NCI-H2107 (cell line): ENCODE data around the gene MST1.

Experiments used
- DNase-seq: peaks from one replicate; lab custom pipeline; 2025; lab: John Stamatoyannopoulos, UW

Gene MST1

DNA sequence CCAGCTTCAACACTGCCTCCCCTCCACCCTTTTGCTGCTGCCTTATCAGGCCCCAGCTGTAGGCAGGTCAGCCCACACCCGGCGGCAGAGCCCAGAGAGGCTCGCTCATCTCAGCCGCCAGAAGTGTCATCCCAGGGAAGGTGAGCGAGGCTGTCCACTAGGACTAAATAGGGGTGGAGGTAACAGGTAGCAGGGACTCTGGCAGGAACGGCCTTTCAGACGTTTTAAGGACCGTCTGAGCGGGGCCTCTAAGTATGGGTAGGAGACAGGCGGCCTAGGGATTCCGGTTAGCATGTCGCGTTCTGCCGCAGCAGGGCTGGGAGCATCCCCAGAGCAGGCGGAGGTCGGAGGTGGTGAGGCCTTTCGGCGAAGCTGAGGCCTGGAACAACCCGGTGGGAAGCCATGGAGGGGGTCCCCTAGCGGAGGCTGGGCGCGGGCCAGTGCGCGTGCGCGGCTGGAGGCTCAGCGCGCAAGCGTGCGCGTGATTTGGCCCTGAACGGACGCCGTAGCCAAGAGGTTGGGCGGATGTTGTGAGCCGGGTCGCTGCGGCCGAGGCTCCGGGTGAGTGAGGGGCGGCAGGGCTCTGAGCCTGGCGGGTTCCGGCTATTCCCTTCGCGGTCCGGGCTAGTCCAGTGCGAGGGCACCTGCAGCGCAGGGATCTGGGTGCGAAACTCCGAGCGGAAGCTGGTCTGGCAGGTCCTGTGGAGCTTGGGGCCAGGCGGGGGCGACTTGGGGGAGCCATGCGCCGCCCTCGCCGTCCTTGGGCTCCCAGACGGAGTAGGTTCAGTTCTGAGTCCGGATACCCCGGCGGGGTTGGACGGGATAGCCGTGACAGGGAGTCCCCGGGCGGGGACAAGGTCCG is at the start of gene MST1, which contains the start of gene RNF123:
Gene MST1 (minus strand): TSS at position 429 of the 862 bp plus-strand sequence. CDS start 783 bp downstream, outside the sequence.
Gene RNF123 (plus strand): TSS at position 512 of the 862 bp plus-strand sequence. CDS start 1,609 bp downstream, outside the sequence.
- DNase-seq: no peak

DNA sequence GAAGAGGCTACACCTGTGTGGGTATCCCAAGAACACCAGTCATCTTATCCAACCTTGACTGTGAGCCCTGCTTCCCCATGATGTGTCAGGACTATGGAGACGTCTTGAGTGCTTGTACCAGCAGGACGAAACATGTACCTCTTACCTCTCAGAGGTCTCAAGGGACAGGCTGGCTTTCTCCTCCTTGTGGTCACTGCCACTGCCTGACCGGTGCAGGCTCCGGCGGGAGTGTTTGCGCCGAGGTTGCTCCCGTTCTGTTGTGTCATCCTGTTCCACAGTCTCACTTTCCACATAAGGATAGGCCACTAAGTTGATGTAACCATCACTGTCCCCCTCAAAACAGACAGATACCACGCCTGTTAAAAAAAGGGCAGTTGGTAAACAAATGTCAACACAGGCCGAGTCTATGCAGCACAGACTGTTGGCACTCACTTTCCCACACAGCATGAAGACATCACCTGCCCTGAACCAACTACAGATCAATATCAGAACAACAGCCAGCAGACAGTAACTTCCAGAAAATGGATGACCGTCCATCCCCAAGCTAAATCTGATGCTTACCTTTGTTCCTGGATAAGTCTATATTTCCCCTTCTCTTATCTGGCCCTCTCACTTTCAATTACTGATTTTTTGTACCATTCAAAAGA is 48.9 kb upstream of the MST1 start:
- no peak for DNase-seq

DNA sequence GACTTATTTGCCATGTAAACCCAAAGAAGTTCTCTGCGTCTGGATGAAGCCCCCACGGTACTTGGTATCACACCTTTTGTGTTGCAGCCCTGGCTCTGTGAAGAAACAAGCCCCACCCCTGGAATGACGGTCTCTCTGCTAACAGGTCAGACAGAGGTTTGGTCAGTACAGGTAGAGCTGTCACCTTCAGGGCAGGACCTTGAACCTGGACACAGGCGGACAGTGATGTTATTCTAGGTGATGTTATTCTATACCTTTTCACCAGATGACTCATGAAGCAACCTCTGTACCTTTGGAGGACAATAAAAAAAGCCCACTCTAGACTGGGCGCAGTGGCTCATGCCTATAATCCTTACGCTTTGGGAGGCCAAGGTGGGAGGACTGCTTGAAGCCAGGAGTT is 45.5 kb upstream of the MST1 start:
- no peak for DNase-seq

DNA sequence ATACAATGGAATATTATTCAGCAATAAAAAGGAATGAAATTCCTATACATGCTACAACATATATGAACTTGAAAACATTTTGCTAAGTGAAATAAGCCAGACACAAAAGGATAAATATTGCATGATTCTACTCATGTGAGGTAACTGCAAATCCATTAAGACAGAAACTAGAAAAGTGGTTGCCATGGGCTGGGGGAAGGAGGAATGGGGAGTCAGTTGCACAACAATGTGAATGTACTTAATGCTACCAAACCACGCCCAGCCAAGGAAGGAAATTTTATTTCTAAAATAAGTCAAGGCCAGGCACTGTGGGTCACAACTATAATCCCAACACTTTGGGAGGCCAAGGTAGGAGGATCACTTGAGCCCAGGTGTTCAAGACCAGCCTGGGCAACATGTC is 44.3 kb upstream of the MST1 start:
- DNase-seq: no peak

DNA sequence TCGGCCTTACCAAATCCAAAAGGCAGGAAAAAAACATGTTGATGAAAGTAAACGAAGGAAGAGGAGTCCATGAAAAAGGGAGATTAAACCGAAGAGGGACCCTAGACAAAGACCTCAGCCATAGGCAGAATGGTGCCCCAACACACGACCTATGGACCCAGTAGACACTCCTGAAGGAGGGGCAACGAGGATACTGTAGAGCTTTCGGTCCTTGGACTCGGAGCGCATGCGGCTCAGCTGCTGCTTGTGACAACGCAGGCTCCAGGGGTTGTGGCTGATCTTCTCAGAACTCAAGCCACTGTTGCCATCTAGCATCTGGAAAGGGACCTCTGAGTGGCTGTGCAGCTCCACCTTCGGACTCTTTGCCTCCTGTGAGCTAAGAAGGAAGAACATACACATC is 43.3 kb upstream of the MST1 start:
- DNase-seq: no peak

DNA sequence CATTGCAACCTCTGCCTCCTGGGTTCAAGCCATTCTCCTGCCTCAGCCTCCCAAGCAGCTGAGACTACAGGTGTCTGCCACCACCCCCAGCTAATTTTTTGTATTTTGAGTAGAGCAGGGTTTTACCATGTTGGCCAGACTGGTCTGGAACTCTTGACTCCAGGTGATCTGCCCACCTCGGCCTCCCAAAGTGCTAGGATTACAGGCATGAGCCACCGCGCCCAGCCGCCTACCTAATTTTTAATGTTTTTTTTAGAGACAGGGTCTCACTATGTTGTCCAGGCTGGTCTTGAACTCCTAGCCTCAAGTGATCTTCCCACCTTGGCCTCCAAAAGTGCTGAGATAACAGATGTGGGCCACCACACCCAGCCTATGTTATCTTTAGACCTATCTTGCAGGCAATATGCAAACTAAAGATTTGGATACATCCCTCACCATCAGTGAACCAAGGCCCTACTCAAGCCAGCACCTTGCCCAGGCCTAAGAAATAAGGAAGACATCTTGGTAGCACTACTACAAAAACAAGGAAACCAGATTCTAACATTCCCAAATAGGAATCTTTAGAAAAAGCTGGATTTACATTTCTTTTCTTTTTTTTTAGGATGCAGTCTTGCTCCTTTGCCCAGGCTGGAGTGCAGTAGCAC is 40.8 kb upstream of the MST1 start:
- no peak for DNase-seq

DNA sequence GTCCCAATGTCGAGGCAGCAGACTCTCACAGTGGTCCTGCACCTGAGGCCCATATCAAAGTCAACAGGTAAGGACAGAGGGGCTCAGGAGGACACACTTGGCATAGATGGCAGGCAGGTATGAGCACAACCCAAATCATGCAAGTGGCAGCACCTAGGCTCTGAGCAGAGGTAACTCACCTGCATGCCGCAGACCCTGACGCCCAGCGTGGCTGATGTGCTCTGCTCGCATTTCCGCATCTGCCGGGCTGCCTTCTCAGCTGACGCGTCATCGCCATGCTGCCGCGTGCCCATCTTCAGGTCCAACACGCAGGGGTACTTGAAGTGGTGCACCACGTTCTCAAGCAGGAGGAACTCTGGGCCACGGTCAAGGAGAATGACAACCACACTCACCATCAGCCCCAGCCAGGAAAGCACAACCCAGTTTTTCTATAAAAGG is 38.7 kb upstream of the MST1 start:
- no peak for DNase-seq

DNA sequence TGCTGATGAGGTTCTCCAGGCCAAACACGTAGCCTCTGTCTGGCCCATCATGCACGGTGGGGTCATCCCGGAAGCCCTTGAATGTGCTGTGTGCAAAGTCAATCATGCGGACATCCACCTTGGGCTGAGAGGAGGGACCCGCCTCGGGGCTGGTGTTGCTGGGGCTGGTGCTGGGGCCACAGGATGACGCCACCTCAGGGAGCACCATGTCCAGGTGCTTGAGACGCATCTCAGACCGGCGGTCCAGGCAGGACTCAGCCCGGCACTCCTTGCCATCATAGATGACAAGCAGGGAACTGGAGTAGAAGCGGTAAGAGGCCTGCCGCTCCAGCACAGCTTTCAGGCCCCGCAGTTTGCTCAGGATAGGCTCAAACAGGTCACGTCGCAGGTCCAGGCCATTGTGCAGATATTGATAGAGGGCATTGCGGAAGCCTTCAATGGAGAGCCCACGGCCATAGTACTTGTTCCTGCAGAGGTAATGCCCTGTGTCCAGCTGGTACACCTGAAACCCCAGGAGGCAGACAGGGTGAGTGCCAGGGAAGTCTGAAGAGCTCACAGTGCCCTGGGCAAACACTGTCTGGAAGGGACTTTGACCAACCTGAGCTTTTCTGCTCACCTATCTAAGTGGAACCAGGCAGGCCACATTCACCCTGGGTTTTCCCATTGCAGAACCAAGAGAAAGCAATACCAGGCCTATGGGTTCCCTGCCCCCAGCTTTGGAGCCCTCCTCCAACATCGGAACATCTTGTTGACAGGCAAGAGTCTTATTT is 38.1 kb upstream of the MST1 start:
- DNase-seq: no peak

DNA sequence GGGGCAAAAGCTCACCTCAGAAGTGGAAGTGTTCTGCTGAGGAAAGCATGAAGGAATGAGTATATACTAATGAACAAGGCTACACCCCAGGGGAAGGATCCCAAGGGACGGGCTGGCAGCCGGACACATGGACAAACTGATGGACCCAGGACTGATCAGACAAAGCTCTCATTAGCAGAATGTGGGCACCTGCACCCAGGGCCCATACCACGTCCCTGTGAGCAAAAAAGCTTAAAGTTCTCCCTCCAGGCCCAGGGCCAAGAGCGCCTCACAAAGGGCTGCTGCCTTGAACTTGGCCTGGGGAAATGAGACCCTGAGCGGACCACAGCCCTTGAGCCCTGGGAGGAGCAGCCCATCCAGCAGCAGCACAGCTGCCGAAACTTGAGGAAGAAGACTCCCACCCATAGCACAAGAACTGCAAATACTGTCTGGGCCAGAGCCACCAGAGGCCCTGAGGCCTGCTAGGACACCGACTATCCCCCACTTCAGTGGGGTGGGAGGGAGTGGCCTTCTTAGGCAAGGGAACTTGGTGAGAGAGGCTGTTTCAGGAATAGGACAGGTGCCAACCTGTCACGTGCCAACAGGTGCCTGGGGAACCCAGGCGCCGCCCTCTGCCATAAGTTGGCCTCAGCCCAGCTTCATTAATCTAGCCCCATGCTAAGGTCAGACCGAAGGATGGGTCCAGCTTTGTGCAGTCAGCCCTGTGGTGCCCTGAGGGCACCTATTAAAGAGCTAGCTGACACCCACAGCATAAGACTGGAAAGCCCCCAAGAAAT is 36.8 kb upstream of the MST1 start:
- DNase-seq: no peak

DNA sequence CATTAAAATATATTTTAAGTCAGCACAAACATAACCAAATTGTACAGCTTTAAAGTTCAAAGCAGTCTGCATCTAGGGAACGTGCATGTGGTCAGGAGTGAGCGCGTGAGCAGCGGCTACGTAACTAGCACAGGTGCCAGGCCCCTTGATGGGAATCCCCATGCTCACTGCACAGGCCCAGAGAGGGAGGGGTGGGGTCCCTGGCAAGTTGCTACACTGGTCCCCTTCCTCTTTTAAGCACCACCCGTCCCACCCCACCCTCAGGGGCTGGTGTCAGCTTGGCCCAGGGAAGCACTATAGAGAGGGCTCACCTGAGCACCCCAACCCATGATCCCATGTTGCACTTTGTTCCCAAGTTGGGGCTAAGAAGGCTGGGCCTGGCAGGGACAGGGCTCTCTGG is 35.3 kb upstream of the MST1 start:
- DNase-seq: no peak

DNA sequence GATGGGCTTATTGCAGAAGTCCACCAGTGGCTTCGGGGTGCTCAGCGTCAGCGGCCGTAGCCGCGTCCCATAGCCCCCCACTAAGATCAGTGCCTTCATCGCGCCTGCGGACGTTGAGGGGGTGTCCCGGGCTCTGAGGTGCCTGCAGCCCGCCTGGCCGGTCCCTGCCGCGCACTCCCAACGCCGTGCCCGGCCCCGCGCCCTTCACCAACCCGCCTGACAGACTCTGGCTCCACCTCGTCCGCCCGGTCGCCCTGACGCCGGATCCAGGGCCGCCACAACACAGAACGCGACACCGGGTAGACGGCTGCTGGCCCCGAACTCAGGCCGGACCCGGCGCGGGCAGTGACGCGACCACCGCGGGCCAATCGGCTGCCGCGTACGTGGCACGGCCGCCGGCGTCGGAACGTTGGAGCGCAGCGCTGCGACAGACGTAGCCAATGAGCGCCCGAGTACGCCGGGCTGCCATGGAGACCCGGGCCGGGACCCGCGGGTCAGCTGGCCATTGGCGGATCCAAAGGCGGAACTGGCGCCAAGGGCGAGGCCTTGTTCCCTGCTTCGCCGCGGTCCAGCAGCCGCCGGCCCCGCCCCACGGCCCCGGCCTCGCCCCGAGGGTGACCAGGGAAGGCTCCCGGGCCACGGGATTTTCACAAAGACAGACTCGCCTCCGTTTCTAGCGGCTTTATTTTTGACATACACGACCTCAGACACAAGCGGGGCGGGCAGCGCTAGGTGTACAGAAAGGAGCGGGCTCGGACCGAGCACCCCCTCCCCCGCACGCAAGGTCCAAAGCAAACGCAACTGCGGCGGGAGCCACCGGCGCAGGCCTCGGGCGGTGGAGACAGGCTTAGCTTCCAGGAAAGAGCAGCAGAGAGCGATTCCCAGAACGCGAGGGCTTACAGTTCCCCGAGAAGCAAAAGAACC is 34.6 kb upstream of the MST1 start, which contains the start of gene GMPPB:
Gene GMPPB (minus strand): TSS at position 324 of the 924 bp plus-strand sequence. CDS start 225 bp downstream, at position 99.
- DNase-seq: peak; percentile 79

DNA sequence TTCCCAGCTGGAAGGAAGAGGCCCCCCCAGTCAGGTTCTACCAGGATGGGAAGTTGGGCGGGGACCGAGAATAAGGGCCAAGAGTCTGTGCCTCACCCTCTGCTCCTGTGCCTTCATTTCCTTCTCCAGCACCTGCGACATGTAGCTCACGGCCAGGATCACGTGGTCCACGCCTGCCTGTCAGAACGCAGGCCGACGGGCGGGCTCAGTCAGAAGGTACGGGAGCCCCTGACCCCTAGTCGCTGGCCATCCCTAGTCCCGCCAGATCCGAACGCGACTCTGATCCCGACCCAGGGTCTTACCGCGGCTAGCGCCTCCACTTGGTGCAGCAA is 34.0 kb upstream of the MST1 start:
- no peak for DNase-seq

DNA sequence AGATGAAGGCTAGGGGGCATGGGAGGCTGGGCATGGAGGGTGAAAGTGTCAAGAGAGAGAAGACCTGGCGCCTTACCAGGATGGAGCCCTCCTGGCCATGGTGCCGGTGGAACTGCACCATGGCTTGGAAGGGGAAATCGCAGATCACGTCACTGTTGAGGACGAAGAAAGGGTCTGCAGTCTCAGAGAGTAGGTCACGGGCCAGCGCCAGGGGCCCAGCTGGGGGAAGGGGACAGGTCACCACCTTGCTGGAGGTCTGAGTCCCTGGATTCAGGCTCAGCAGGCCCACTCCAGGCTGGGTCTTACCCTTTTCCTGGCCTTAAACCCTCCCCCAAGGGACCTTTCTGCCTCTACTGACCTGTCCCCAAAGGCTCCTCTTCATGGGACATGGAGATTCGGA is 33.6 kb upstream of the MST1 start:
- DNase-seq: no peak

DNA sequence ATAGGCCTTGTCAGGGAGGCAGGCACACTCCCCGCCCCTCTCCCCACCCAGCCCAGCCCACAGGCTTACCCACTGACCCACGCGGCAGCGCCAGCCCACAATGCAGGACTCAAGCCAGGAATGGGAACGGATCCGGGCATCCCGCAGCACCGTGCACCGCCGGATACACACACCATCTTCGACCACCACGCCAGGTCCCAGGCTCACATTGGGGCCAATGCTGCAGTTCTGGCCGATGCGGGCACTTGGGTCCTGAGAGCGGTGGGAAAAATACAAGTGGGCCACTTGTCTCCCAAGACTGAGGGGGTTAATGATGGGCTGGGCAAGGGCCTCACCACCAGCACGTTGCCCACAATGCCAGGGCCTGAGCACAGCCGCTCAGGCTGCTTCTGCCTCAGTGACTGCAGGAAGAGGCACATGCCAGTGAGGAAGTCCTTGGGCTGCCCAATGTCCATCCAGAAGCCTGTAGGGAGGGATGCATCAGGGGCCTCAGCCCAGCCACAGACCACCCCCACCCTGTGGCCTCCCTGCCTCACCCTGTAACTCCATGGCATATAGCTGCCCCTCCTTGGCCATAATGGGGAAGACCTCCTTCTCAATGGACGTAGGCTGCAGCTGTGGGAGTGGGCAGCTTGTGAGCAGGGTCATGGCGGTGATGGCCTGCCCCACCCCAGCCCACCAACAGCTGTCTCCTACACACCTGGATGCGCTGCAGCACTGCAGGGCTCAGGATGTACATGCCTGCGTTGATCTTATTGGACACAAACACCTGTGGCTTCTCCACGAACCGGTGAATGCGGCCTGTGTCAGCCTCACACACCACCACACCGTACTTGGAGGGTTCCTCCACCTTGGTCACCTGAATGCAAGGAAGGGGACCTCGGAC is 32.9 kb upstream of the MST1 start:
- no peak for DNase-seq

DNA sequence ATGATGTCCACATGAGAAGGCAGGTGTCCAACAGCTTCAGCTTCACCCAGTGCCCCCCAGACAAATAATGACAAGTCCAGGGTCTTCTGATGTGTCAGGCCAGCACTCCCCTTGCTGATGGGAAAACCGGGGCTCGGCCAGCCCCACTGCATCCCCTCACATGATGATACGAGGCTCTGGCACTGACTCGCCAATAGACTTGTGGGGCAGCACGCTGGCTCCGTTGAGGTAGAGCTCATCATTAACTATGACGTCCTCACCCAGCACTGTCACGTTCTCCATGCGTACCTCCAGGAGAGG is 32.3 kb upstream of the MST1 start:
- DNase-seq: no peak

DNA sequence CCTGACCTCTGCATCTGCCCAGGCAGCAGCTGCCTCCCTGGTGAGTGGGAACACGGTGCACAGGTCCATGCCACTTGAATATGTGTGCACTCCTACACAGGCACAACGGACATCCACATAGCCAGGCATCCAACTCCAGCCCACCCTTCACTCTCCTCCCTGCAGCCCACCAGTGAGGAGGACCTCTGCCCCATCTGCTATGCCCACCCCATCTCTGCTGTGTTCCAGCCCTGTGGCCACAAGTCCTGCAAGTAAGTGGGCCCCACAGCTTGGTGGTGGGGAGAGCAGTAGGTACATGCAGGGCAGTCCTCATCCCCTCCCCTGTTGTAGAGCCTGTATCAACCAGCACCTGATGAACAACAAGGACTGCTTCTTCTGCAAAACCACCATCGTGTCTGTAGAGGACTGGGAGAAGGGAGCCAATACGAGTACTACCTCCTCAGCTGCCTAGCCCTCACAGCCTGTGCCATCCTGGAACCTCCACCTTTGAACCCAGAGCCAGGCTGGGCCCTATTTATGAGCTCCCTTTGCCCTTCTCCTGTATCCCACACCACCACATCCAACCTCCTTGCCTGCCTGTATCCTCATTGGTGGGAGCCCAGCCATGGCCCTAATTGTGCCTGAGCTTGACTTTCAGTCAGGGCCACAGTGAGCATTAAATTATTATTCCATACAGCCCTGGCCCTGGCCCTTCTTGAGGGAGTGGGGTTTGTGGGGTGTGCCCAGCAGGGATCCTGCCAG is 31.8 kb upstream of the MST1 start:
- no peak for DNase-seq

DNA sequence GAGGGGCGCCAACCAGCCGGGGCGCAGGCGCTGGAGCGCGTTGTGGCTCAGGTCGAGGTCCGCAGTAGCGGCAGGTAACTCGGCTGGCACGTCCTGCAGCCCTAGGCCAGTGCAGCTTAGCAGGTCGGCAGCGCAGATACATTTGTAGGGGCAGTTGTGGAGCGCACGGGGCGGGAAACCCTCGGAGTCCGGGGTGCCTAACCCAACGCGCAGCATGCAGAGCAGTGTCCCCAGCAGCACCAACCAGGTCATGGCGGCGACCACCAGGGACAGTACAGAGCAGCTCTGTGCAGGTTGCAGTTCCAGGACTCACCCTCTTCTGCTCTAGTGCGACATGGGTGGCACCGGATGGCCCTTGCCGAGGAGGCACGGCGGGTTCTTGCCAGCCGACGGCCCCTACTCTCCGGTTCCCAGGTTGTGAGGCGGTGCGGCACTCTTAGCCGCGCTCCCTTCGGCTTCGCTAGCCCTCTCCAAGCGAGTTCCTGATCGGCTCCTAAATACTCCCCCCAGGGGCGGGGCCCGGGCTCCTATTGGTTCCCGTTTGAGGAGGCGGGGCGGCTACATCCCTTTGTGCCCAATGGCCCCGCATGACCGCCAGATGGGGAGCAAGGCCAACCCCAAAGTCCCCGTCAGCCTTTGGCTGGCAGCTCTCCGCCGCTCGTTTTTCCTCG is 30.1 kb upstream of the MST1 start, which contains the start of gene AMIGO3:
Gene AMIGO3 (minus strand): TSS at position 471 of the 671 bp plus-strand sequence. CDS start 219 bp downstream, at position 252.
- no peak for DNase-seq

DNA sequence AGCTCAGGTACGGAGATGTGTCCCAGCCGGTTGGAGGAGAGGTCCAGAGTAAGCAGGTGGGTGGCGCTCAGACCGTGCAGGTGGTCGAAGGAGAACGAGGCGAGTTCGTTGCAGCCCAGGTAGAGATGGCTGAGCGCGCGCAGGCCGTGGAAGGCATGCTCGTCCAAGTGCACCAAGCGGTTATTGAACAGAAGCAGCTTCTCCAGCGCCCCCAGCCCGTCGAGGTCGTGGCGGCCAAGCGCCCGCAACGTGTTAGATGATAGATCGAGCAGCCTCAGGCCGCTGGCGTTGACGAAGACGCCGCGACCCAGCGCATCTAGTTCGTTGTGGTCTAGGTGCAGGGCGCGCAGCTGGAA is 29.6 kb upstream of the MST1 start:
- no peak for DNase-seq
